Measurements from ENCODE around the gene SSB. TPM values are rescaled to one million over a fixed set of nuclear protein-coding genes. Genes with fewer than 3 reads are reported as not detected.
A peak's percentile ranks its signal among the peaks of the same experiment; 100 is the strongest.

Gene SSB
- 10 to 100 TPM; 56.5 to 67.2 TPM for total RNA-seq
- 18.0 TPM for polyA plus RNA-seq (ENCODE audit: insufficient read depth, low read depth, low replicate concordance)
- long read RNA-seq, donor 1, transcript SSB-212 (2 exons, 392 nt) = minor isoform, 12 of 189 reads
- long read RNA-seq, donor 1, transcript SSB-201 (12 exons, 1,709 nt) = major isoform, 36 of 189 reads
- long read RNA-seq, donor 1, partial matches to known transcripts = 135 of 189 reads
- long read RNA-seq, donor 1, other reads (novel, unspliced or antisense) = 0 of 189 reads
- long read RNA-seq, donor 2, transcript SSB-212 (2 exons, 392 nt) = minor isoform, 5 of 171 reads
- long read RNA-seq, donor 2, transcript SSB-201 (12 exons, 1,709 nt) = major isoform, 19 of 171 reads
- long read RNA-seq, donor 2, partial matches to known transcripts = 144 of 171 reads
- long read RNA-seq, donor 2, other reads (novel, unspliced or antisense) = 0 of 171 reads

GRCh38 chr2:169798718-169799592 lies at the start of gene SSB:
TSS of gene SSB (plus strand) at chr2:169798871. CDS start at chr2:169800961, 2,090 bp downstream.
- peak; percentile 94 for DNase-seq
- WGBS, 2 donors = 0% methylated on average over 53 to 64 of the region's 67 CpGs
- no peaks in the 10 kb centered on the region for H3K36me3 ChIP-seq (ENCODE audit: low read depth, missing control alignments)
- intact Hi-C loops (cut with DNase I; ENCODE audit: low total_unique reads) = no loop called here
- no peak for TF ChIP-seq POLR2A (IDR thresholded peaks at IDR 0.05)
- no peak for TF ChIP-seq CTCF (IDR thresholded peaks at IDR 0.05)
- H3K4me3 ChIP-seq = peak within 1 kb of the TSS; percentile 72 to 94
- no peaks in the 10 kb centered on the region for H3K27me3 ChIP-seq
- no peaks in the 10 kb centered on the region for H3K4me1 ChIP-seq
- peak within 1 kb of the TSS; percentile 67 to 84 for H3K27ac ChIP-seq
- H3K9me3 ChIP-seq = no peaks in the 10 kb centered on the region

GRCh38 chr2:169752752-169753151 lies 45.9 kb upstream of the SSB start:
- Histone ChIP-seq H3K36me3 (ENCODE audit: low read depth, missing control alignments) (no peaks in the 10 kb centered on the region), H3K27ac (no peak overlapping the region), H3K9me3 (no peaks in the 10 kb centered on the region), H3K27me3 (no peaks in the 10 kb centered on the region), H3K4me3 (no peak overlapping the region), H3K4me1 (no peaks in the 10 kb centered on the region)
- DNase-seq = no peak
- WGBS, 2 donors = 78 to 88% methylated on average over 3 of the region's 3 CpGs
- intact Hi-C loops (cut with DNase I; ENCODE audit: low total_unique reads) = no loop called here
- no peak for TF ChIP-seq POLR2A (IDR thresholded peaks at IDR 0.05)
- TF ChIP-seq CTCF (IDR thresholded peaks at IDR 0.05) = no peak

GRCh38 chr2:169755083-169755870 lies 43.4 kb upstream of the SSB start:
- DNase-seq = no peak
- intact Hi-C loops (cut with DNase I; ENCODE audit: low total_unique reads) = no loop called here
- no peak overlapping the region for H3K4me3 ChIP-seq
- no peaks in the 10 kb centered on the region for H3K4me1 ChIP-seq
- WGBS, 2 donors = 66 to 73% methylated on average over 6 of the region's 6 CpGs
- no peak overlapping the region for H3K27ac ChIP-seq
- no peaks in the 10 kb centered on the region for H3K36me3 ChIP-seq (ENCODE audit: low read depth, missing control alignments)
- H3K9me3 ChIP-seq = no peaks in the 10 kb centered on the region
- H3K27me3 ChIP-seq = no peaks in the 10 kb centered on the region
- TF ChIP-seq POLR2A (IDR thresholded peaks at IDR 0.05) = no peak
- no peak for TF ChIP-seq CTCF (IDR thresholded peaks at IDR 0.05)

- no peak for DNase-seq
- H3K27ac ChIP-seq = no peak overlapping the region
- intact Hi-C loops (cut with DNase I; ENCODE audit: low total_unique reads) = no loop called here
- H3K27me3 ChIP-seq = no peaks in the 10 kb centered on the region
- no peak overlapping the region for H3K4me3 ChIP-seq
- WGBS, 2 donors = 82 to 86% methylated on average over 4 of the region's 4 CpGs
- H3K4me1 ChIP-seq = no peaks in the 10 kb centered on the region
- TF ChIP-seq POLR2A (IDR thresholded peaks at IDR 0.05) = no peak
- no peaks in the 10 kb centered on the region for H3K9me3 ChIP-seq
- H3K36me3 ChIP-seq (ENCODE audit: low read depth, missing control alignments) = no peaks in the 10 kb centered on the region
These were observed 42.3 kb upstream of the SSB start for GRCh38 chr2:169756342-169756741.

Measured in testis (tissue), 5 donors.